Neural progenitor cell (in vitro differentiated cells): ENCODE measurements around the gene RHD.
"Not testable (repeated sequence)": the region's sequence is repeated elsewhere in the genome, so short reads cannot be mapped to it uniquely, and the experiment has no call there.

Experiments
- CTCF ChIP-seq: fragments of 200-600 bp; sonication (generic); IDR thresholded peaks from 2 replicates; pipeline ENCODE4 v1.5.1; 2017; ENCODE audit warnings: antibody characterized with exemption, mild to moderate bottlenecking
- EZH2 ChIP-seq: fragments of 200-600 bp; sonication (generic); IDR thresholded peaks from 2 replicates; pipeline ENCODE4 v1.6.1; 2017; ENCODE audit warnings: antibody characterized with exemption, mild to moderate bottlenecking, moderate library complexity

GRCh38 chr1:25309085-25309484 is 36.8 kb downstream of the RHD start:
- not testable (repeated sequence) for TF ChIP-seq CTCF, EZH2
